Epithelial cell of prostate (primary cell): ENCODE results near the gene HLA-F.
A peak's percentile ranks its signal among the peaks of the same experiment; 100 is the strongest.

Source experiments
- DNase-seq: peaks from one replicate; pipeline ENCODE4 v3.0.0-alpha.2; 2011; ENCODE audit warnings: low read depth, low spot score
- H3K27ac ChIP-seq: fragments of 450-650 bp; 2 replicates; pipeline ENCODE4 v1.5.1; 2017; ENCODE audit warnings: mild to moderate bottlenecking

HLA-F gene

GRCh38 chr6:29723262-29723665 lies at the start of gene HLA-F:
TSS of gene HLA-F (plus strand) at chr6:29723434. CDS start at chr6:29723464, 30 bp downstream.
- peak; percentile 57 for DNase-seq

GRCh38 chr6:29674008-29674407 lies 49.2 kb upstream of the HLA-F start:
- H3K27ac ChIP-seq: no peak overlapping the region
- no peak for DNase-seq

More at GRCh38 chr6:29723262-29723665, at the start of gene HLA-F:
- H3K27ac ChIP-seq: no peak within 1 kb of the TSS

GRCh38 chr6:29675561-29675960 lies 47.7 kb upstream of the HLA-F start:
- DNase-seq: no peak
- H3K27ac ChIP-seq: peak overlapping the region; percentile 97

- peak overlapping the region; percentile 97 for H3K27ac ChIP-seq
- no peak for DNase-seq
Observed at GRCh38 chr6:29676981-29677601, 46.1 kb upstream of the HLA-F start.

- peak; percentile 37 for DNase-seq
- peak overlapping the region; percentile 97 for H3K27ac ChIP-seq
Observed at GRCh38 chr6:29678114-29678513, 45.1 kb upstream of the HLA-F start.

- DNase-seq: no peak
- peak overlapping the region; percentile 97 for H3K27ac ChIP-seq
Observed at GRCh38 chr6:29679962-29680361, 43.3 kb upstream of the HLA-F start.

- no peak for DNase-seq
Observed at GRCh38 chr6:29680416-29680815, 42.8 kb upstream of the HLA-F start.

GRCh38 chr6:29680904-29681303 lies 42.3 kb upstream of the HLA-F start, which contains the start of gene ZFP57:
TSS of gene ZFP57 (minus strand) at chr6:29681152. CDS start at chr6:29677003, 4,149 bp downstream.
- H3K27ac ChIP-seq: peak within 1 kb of the TSS; percentile 97
- DNase-seq: no peak

More at GRCh38 chr6:29680416-29680815, 42.8 kb upstream of the HLA-F start:
- H3K27ac ChIP-seq: peak overlapping the region; percentile 97

- no peak for DNase-seq
- H3K27ac ChIP-seq: no peak overlapping the region
Observed at GRCh38 chr6:29681811-29682210, 41.4 kb upstream of the HLA-F start.

GRCh38 chr6:29685718-29686326 lies 37.4 kb upstream of the HLA-F start:
- no peak overlapping the region for H3K27ac ChIP-seq

GRCh38 chr6:29694637-29695036 lies 28.6 kb upstream of the HLA-F start:
- DNase-seq: no peak
- no peak overlapping the region for H3K27ac ChIP-seq

More at GRCh38 chr6:29685718-29686326, 37.4 kb upstream of the HLA-F start:
- DNase-seq: no peak

- no peak for DNase-seq
- H3K27ac ChIP-seq: no peak overlapping the region
Observed at GRCh38 chr6:29696147-29697125, 26.8 kb upstream of the HLA-F start.

GRCh38 chr6:29702519-29703103 lies 20.6 kb upstream of the HLA-F start:
- DNase-seq: no peak
- H3K27ac ChIP-seq: no peak overlapping the region

- no peak overlapping the region for H3K27ac ChIP-seq
- no peak for DNase-seq
Observed at GRCh38 chr6:29705389-29706231, 17.6 kb upstream of the HLA-F start.

- no peak for DNase-seq
Observed at GRCh38 chr6:29708432-29709179, 14.6 kb upstream of the HLA-F start.

GRCh38 chr6:29709188-29709587 lies 14.0 kb upstream of the HLA-F start:
- DNase-seq: no peak
- H3K27ac ChIP-seq: no peak overlapping the region

More at GRCh38 chr6:29708432-29709179, 14.6 kb upstream of the HLA-F start:
- H3K27ac ChIP-seq: no peak overlapping the region

GRCh38 chr6:29710281-29710941 lies 12.8 kb upstream of the HLA-F start:
- no peak for DNase-seq
- H3K27ac ChIP-seq: no peak overlapping the region

- no peak overlapping the region for H3K27ac ChIP-seq
- DNase-seq: no peak
Observed at GRCh38 chr6:29720863-29721262, 2.4 kb upstream of the HLA-F start.
